Measurements from ENCODE around the gene SPAG9. TPM values are rescaled to one million over a fixed set of nuclear protein-coding genes. Genes with fewer than 3 reads are reported as not detected.
"Not testable (repeated sequence)": the region's sequence is repeated elsewhere in the genome, so short reads cannot be mapped to it uniquely, and the experiment has no call there.

SPAG9 gene
- total RNA-seq, 1 experiment from 2014 or later, result 130 TPM

GRCh38 chr17:51097708-51098446, 22.8 kb downstream of the SPAG9 start:
- no TSS peak for BruUV-seq (replicated peaks)
- ChIA-PET CTCF (no interaction called here), POLR2A (interaction anchor here (0.5 kb wide), 1 partner anchor 41 kb away, joined by 3 read pairs; no protein-coding TSS in a partner anchor)
- Histone ChIP-seq H3K4me3 (ENCODE audit: low read depth, low read length) (no peak overlapping the region), H3K4me1 (peaks cover 16% of the 10 kb centered on the region), H3K9me3 (no peaks in the 10 kb centered on the region), H3K27me3 (replicated peaks; ENCODE audit: control insufficient read depth, insufficient read depth, low read length) (no peaks in the 10 kb centered on the region), H3K36me3 (ENCODE audit: control insufficient read depth, insufficient read depth, low read length) (no peaks in the 10 kb centered on the region; the same call in 1 of the 2 replicates)
- H3K4me3 Mint-ChIP-seq (ENCODE audit: unreplicated experiment), result no peak overlapping the region
- no peak for TF ChIP-seq CTCF (IDR thresholded peaks at IDR 0.05; ENCODE audit: insufficient read depth in 1 of 2, low read depth in 1 of 2, low read length in 1 of 2, severe bottlenecking in 1 of 2, unreplicated experiment in 1 of 2)
- peaks cover 8% of the 10 kb centered on the region for H3K4me1 Mint-ChIP-seq (ENCODE audit: low read depth, unreplicated experiment)
- intact Hi-C loops (cut with micrococcal nuclease; ENCODE audit: unreplicated experiment), result no loop called here
- peak in 1 of 2 experiments; percentile 27 for DNase-seq
- no peaks in the 10 kb centered on the region for H3K27me3 Mint-ChIP-seq (ENCODE audit: insufficient read depth, unreplicated experiment)
- H3K36me3 Mint-ChIP-seq (ENCODE audit: insufficient read depth, unreplicated experiment), result peaks cover 5% of the 10 kb centered on the region
- H3K9me3 Mint-ChIP-seq (ENCODE audit: unreplicated experiment), result no peaks in the 10 kb centered on the region
- H3K27ac Mint-ChIP-seq (ENCODE audit: unreplicated experiment), result no peak overlapping the region

GRCh38 chr17:51091635-51092034, 29.0 kb downstream of the SPAG9 start:
- TF ChIP-seq CTCF (IDR thresholded peaks at IDR 0.05; ENCODE audit: insufficient read depth in 1 of 2, low read depth in 1 of 2, low read length in 1 of 2, severe bottlenecking in 1 of 2, unreplicated experiment in 1 of 2), result no peak
- Mint-ChIP-seq H3K4me1 (ENCODE audit: low read depth, unreplicated experiment) (peaks cover 16% of the 10 kb centered on the region), H3K36me3 (ENCODE audit: insufficient read depth, unreplicated experiment) (peaks cover 23% of the 10 kb centered on the region), H3K27me3 (ENCODE audit: insufficient read depth, unreplicated experiment) (no peaks in the 10 kb centered on the region), H3K27ac (ENCODE audit: unreplicated experiment) (peak overlapping the region; percentile 7), H3K9me3 (ENCODE audit: unreplicated experiment) (no peaks in the 10 kb centered on the region), H3K4me3 (ENCODE audit: unreplicated experiment) (no peak overlapping the region)
- H3K4me1 ChIP-seq, result peaks cover 33% of the 10 kb centered on the region
- no peaks in the 10 kb centered on the region for H3K27me3 ChIP-seq (replicated peaks; ENCODE audit: control insufficient read depth, insufficient read depth, low read length)
- DNase-seq, result no peak
- no TSS peak for BruUV-seq (replicated peaks)
- H3K9me3 ChIP-seq, result no peaks in the 10 kb centered on the region
- no peaks in the 10 kb centered on the region for H3K36me3 ChIP-seq (ENCODE audit: control insufficient read depth, insufficient read depth, low read length)
- intact Hi-C loops (cut with micrococcal nuclease; ENCODE audit: unreplicated experiment), result no loop called here
- ChIA-PET POLR2A (interaction anchor here (0.7 kb wide), 1 partner anchor 202 kb away, joined by 4 read pairs; no protein-coding TSS in a partner anchor), CTCF (no interaction called here)
- H3K4me3 ChIP-seq (ENCODE audit: low read depth, low read length), result no peak overlapping the region

- H3K9me3 Mint-ChIP-seq (ENCODE audit: unreplicated experiment); H3K27me3 ChIP-seq (replicated peaks; ENCODE audit: control insufficient read depth, insufficient read depth, low read length); H3K4me3 ChIP-seq (ENCODE audit: low read depth, low read length); BruUV-seq (replicated peaks); H3K27me3 Mint-ChIP-seq (ENCODE audit: insufficient read depth, unreplicated experiment); H3K36me3 ChIP-seq (ENCODE audit: control insufficient read depth, insufficient read depth, low read length); H3K27ac Mint-ChIP-seq (ENCODE audit: unreplicated experiment); intact Hi-C loops (cut with micrococcal nuclease; ENCODE audit: unreplicated experiment); CTCF ChIA-PET; POLR2A ChIA-PET; H3K4me3 Mint-ChIP-seq (ENCODE audit: unreplicated experiment); H3K9me3 ChIP-seq; DNase-seq: not testable (repeated sequence)
- Mint-ChIP-seq H3K36me3 (ENCODE audit: insufficient read depth, unreplicated experiment) (peaks cover 23% of the 10 kb centered on the region), H3K4me1 (ENCODE audit: low read depth, unreplicated experiment) (peaks cover 11% of the 10 kb centered on the region)
- H3K4me1 ChIP-seq, result peaks cover 44% of the 10 kb centered on the region
Observed at GRCh38 chr17:51088868-51089267, 31.8 kb downstream of the SPAG9 start.
